Fibroblast of mammary gland (primary cell): ENCODE measurements around the gene LGR6.

Experiments
- DNase-seq: peaks from one replicate; pipeline ENCODE4 v3.0.0-alpha.2; 2010; ENCODE audit warnings: low read depth
- H3K4me3 ChIP-seq: 2 replicates; pipeline ENCODE4 v1.5.1; 2011; ENCODE audit warnings: low read depth, mild to moderate bottlenecking, low read length, moderate library complexity; ENCODE audit not compliant: control insufficient read depth
- CTCF ChIP-seq: conservative IDR thresholded peaks from 2 replicates; pipeline ENCODE4 v1.5.1; 2011; ENCODE audit warnings: low read depth, low read length, inconsistent platforms; ENCODE audit not compliant: control insufficient read depth, insufficient read depth

LGR6 gene

GRCh38 chr1:202268032-202268431, 74.4 kb downstream of the LGR6 start:
- no peak overlapping the region for H3K4me3 ChIP-seq
- no peak for DNase-seq
- TF ChIP-seq CTCF, result no peak

- no peak for DNase-seq
- no peak for TF ChIP-seq CTCF
- H3K4me3 ChIP-seq, result no peak overlapping the region
Observed at GRCh38 chr1:202268817-202269216, 75.2 kb downstream of the LGR6 start.

- TF ChIP-seq CTCF, result no peak
- DNase-seq, result no peak
- no peak overlapping the region for H3K4me3 ChIP-seq
Observed at GRCh38 chr1:202270871-202271326, 77.3 kb downstream of the LGR6 start.

- no peak overlapping the region for H3K4me3 ChIP-seq
- no peak for TF ChIP-seq CTCF
- no peak for DNase-seq
Observed at GRCh38 chr1:202272103-202272845, 78.7 kb downstream of the LGR6 start.

GRCh38 chr1:202274611-202275010, 81.0 kb downstream of the LGR6 start:
- TF ChIP-seq CTCF, result peak; percentile 60
- no peak overlapping the region for H3K4me3 ChIP-seq
- DNase-seq, result peak; percentile 44

GRCh38 chr1:202275061-202275770, 81.6 kb downstream of the LGR6 start:
- no peak overlapping the region for H3K4me3 ChIP-seq
- no peak for DNase-seq
- TF ChIP-seq CTCF, result no peak
